ENCODE measurements around the gene LPCAT1.

GRCh38 chr5:1464096-1464446, 59.7 kb downstream of the LPCAT1 start:
- TF ChIP-seq RCOR1 (IDR thresholded peaks at IDR 0.05; ENCODE audit: insufficient replicate concordance, low read length) (no peak), MAFK (IDR thresholded peaks at IDR 0.05; ENCODE audit: low read depth, low read length) (no peak), NFE2L2 (IDR thresholded peaks at IDR 0.05; ENCODE audit: low read depth, low read length) (no peak), POLR2A (IDR thresholded peaks at IDR 0.05; ENCODE audit: low read depth, low read length) (no peak), RAD21 (IDR thresholded peaks at IDR 0.05; ENCODE audit: low read length) (no peak), BHLHE40 (IDR thresholded peaks at IDR 0.05; ENCODE audit: low read depth, low read length) (no peak), MXI1 (IDR thresholded peaks at IDR 0.05; ENCODE audit: borderline replicate concordance, low read depth, low read length) (no peak)
- TF ChIP-seq, protein P1, sequence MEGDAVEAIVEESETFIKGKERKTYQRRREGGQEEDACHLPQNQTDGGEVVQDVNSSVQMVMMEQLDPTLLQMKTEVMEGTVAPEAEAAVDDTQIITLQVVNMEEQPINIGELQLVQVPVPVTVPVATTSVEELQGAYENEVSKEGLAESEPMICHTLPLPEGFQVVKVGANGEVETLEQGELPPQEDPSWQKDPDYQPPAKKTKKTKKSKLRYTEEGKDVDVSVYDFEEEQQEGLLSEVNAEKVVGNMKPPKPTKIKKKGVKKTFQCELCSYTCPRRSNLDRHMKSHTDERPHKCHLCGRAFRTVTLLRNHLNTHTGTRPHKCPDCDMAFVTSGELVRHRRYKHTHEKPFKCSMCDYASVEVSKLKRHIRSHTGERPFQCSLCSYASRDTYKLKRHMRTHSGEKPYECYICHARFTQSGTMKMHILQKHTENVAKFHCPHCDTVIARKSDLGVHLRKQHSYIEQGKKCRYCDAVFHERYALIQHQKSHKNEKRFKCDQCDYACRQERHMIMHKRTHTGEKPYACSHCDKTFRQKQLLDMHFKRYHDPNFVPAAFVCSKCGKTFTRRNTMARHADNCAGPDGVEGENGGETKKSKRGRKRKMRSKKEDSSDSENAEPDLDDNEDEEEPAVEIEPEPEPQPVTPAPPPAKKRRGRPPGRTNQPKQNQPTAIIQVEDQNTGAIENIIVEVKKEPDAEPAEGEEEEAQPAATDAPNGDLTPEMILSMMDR (conservative IDR thresholded peaks at IDR 0.05; ENCODE audit: low read depth, low read length) = no peak
- TF ChIP-seq, protein P2, sequence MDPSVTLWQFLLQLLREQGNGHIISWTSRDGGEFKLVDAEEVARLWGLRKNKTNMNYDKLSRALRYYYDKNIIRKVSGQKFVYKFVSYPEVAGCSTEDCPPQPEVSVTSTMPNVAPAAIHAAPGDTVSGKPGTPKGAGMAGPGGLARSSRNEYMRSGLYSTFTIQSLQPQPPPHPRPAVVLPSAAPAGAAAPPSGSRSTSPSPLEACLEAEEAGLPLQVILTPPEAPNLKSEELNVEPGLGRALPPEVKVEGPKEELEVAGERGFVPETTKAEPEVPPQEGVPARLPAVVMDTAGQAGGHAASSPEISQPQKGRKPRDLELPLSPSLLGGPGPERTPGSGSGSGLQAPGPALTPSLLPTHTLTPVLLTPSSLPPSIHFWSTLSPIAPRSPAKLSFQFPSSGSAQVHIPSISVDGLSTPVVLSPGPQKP (IDR thresholded peaks at IDR 0.05; ENCODE audit: borderline replicate concordance, low read depth, low read length) = no peak

All from IMR-90 (cell line).